HG02870 (cell line): ENCODE data around the gene CHRNG.

Source experiments
- ATAC-seq: cut with Tn5 transposase; IDR thresholded peaks from one replicate; pipeline ENCODE4 v1.9.1; 2021; ENCODE audit warnings: mild to moderate bottlenecking, moderate library complexity; ENCODE audit not compliant: unreplicated experiment

CHRNG gene

GRCh38 chr2:232504438-232504837 is 35.1 kb upstream of the CHRNG start:
- ATAC-seq = no peak

- no peak for ATAC-seq
These were observed 33.6 kb upstream of the CHRNG start for GRCh38 chr2:232505856-232506255.

GRCh38 chr2:232506709-232507108 is 32.8 kb upstream of the CHRNG start:
- ATAC-seq = no peak

- no peak for ATAC-seq
These were observed 31.2 kb upstream of the CHRNG start for GRCh38 chr2:232508251-232508650.

GRCh38 chr2:232511336-232511890 is 28.1 kb upstream of the CHRNG start:
- ATAC-seq = no peak

- ATAC-seq = no peak
These were observed 26.9 kb upstream of the CHRNG start for GRCh38 chr2:232512602-232513001.

GRCh38 chr2:232513353-232513752 is 26.1 kb upstream of the CHRNG start:
- no peak for ATAC-seq

GRCh38 chr2:232515639-232516038 is 23.9 kb upstream of the CHRNG start:
- no peak for ATAC-seq

- ATAC-seq = no peak
These were observed 22.9 kb upstream of the CHRNG start for GRCh38 chr2:232516551-232516950.

GRCh38 chr2:232518844-232519243 is 20.6 kb upstream of the CHRNG start:
- ATAC-seq = no peak

- no peak for ATAC-seq
These were observed 19.7 kb upstream of the CHRNG start, which contains the start of gene PRSS56 for GRCh38 chr2:232519581-232520438. PRSS56 (plus strand) TSS chr2:232520388; CDS start chr2:232520599, 211 bp downstream.

GRCh38 chr2:232520489-232520888 is 19.0 kb upstream of the CHRNG start:
- ATAC-seq = no peak

- no peak for ATAC-seq
These were observed 18.4 kb upstream of the CHRNG start for GRCh38 chr2:232521098-232521497.

- ATAC-seq = no peak
These were observed 17.4 kb upstream of the CHRNG start for GRCh38 chr2:232521959-232522622.

- no peak for ATAC-seq
These were observed 16.7 kb upstream of the CHRNG start for GRCh38 chr2:232522623-232523401.

GRCh38 chr2:232523402-232523681 is 16.1 kb upstream of the CHRNG start:
- ATAC-seq = no peak

GRCh38 chr2:232523682-232524597 is 15.6 kb upstream of the CHRNG start:
- ATAC-seq = no peak

GRCh38 chr2:232524771-232525170 is 14.7 kb upstream of the CHRNG start:
- ATAC-seq = no peak

GRCh38 chr2:232525199-232525598 is 14.3 kb upstream of the CHRNG start:
- ATAC-seq = no peak

- no peak for ATAC-seq
These were observed 13.6 kb upstream of the CHRNG start, which contains the start of gene CHRND for GRCh38 chr2:232525791-232526371. CHRND (plus strand) TSS chr2:232526160; CDS start chr2:232526216, 56 bp downstream.
